ENCODE data around the gene CSTF3. TPM values are rescaled to one million over a fixed set of nuclear protein-coding genes. Genes with fewer than 3 reads are reported as not detected.
"Not testable (repeated sequence)": the region's sequence is repeated elsewhere in the genome, so short reads cannot be mapped to it uniquely, and the experiment has no call there.

Gene CSTF3
- total RNA-seq, 3 donors from 2014 or later: 9.0 to 33.4 (median 15.7) TPM

- H3K9me3 ChIP-seq: no peaks in the 10 kb centered on the region
- TF ChIP-seq CTCF (IDR thresholded peaks at IDR 0.05) (no peak), POLR2AphosphoS5 (IDR thresholded peaks at IDR 0.05) (no peak), POLR2A (IDR thresholded peaks at IDR 0.05) (no peak)
- H3K27me3 ChIP-seq: no peaks in the 10 kb centered on the region
- H3K4me1 ChIP-seq: no peaks in the 10 kb centered on the region
- H3K4me3 ChIP-seq: no peak overlapping the region
- H3K36me3 ChIP-seq: no peaks in the 10 kb centered on the region
- DNase-seq (ENCODE audit: low spot score in 2 of 2): no peak
- intact Hi-C loops (cut with DNase I; ENCODE audit: low total_unique reads): no loop called here
- H3K27ac ChIP-seq: no peak overlapping the region
Measured at GRCh38 chr11:33182246-33182878, 21.1 kb upstream of the CSTF3 start.

GRCh38 chr11:33179348-33179803 is 18.1 kb upstream of the CSTF3 start:
- no peaks in the 10 kb centered on the region for H3K4me1 ChIP-seq
- H3K36me3 ChIP-seq: no peaks in the 10 kb centered on the region
- no peak for TF ChIP-seq CTCF (IDR thresholded peaks at IDR 0.05)
- TF ChIP-seq POLR2A (IDR thresholded peaks at IDR 0.05): no peak
- no peak for TF ChIP-seq POLR2AphosphoS5 (IDR thresholded peaks at IDR 0.05)
- no peaks in the 10 kb centered on the region for H3K27me3 ChIP-seq
- no peak overlapping the region for H3K4me3 ChIP-seq
- no peak overlapping the region for H3K27ac ChIP-seq
- no peaks in the 10 kb centered on the region for H3K9me3 ChIP-seq
- DNase-seq (ENCODE audit: low spot score in 2 of 2): no peak
- intact Hi-C loops (cut with DNase I; ENCODE audit: low total_unique reads): no loop called here

GRCh38 chr11:33178443-33179180 is 17.3 kb upstream of the CSTF3 start:
- Histone ChIP-seq H3K4me3 (no peak overlapping the region), H3K9me3 (no peaks in the 10 kb centered on the region), H3K27me3 (no peaks in the 10 kb centered on the region), H3K27ac (no peak overlapping the region), H3K4me1 (no peaks in the 10 kb centered on the region), H3K36me3 (no peaks in the 10 kb centered on the region)
- no peak for DNase-seq (ENCODE audit: low spot score in 2 of 2)
- intact Hi-C loops (cut with DNase I; ENCODE audit: low total_unique reads): no loop called here
- TF ChIP-seq POLR2AphosphoS5 (IDR thresholded peaks at IDR 0.05): no peak
- TF ChIP-seq CTCF (IDR thresholded peaks at IDR 0.05): no peak
- TF ChIP-seq POLR2A (IDR thresholded peaks at IDR 0.05): no peak

- Histone ChIP-seq H3K36me3 (no peaks in the 10 kb centered on the region), H3K27me3 (no peaks in the 10 kb centered on the region), H3K9me3 (no peaks in the 10 kb centered on the region), H3K4me3 (no peak overlapping the region), H3K27ac (no peak overlapping the region), H3K4me1 (no peaks in the 10 kb centered on the region)
- no peak for DNase-seq (ENCODE audit: low spot score in 2 of 2)
- TF ChIP-seq POLR2A (IDR thresholded peaks at IDR 0.05) (no peak), CTCF (IDR thresholded peaks at IDR 0.05) (no peak), POLR2AphosphoS5 (IDR thresholded peaks at IDR 0.05) (no peak)
- intact Hi-C loops (cut with DNase I; ENCODE audit: low total_unique reads): no loop called here
Measured at GRCh38 chr11:33177676-33178336, 16.5 kb upstream of the CSTF3 start.

GRCh38 chr11:33176760-33177159 is 15.5 kb upstream of the CSTF3 start:
- H3K27ac ChIP-seq; H3K9me3 ChIP-seq; H3K36me3 ChIP-seq; intact Hi-C loops (cut with DNase I; ENCODE audit: low total_unique reads); H3K27me3 ChIP-seq; H3K4me3 ChIP-seq; DNase-seq (ENCODE audit: low spot score in 2 of 2); H3K4me1 ChIP-seq: not testable (repeated sequence)
